Prostate gland (tissue), 2 donors: ENCODE measurements around the gene TRIM45. TPM values are rescaled to one million over a fixed set of nuclear protein-coding genes. Genes with fewer than 3 reads are reported as not detected.

Source experiments
- DNase-seq: peaks from one replicate; pipeline ENCODE4 v3.0.0-alpha.2; 2019; ENCODE audit warnings: low spot score
- H3K27ac ChIP-seq, 2 donors: fragments of 200-600 bp; sonication (generic); 2 replicates each; pipeline ENCODE4 v1.5.1; 2017 to 2019
- H3K27me3 ChIP-seq: fragments of 200-600 bp; sonication (generic); replicated peaks from 2 replicates; pipeline ENCODE4 v1.5.1; 2019; ENCODE audit not compliant: insufficient read depth
- H3K36me3 ChIP-seq, 2 donors: fragments of 200-600 bp; sonication (generic); 1 replicate in 1 of 2; 2 replicates in 1 of 2; pipeline versions ENCODE4 v1.5.1 to v1.8.1; 2017 to 2019
- H3K4me1 ChIP-seq: fragments of 200-600 bp; sonication (generic); replicated peaks from 2 replicates; pipeline ENCODE4 v1.5.1; 2019
- H3K4me3 ChIP-seq, 2 donors: fragments of 200-600 bp; sonication (generic); 2 replicates each; pipeline ENCODE4 v1.5.1; 2017 to 2019
- H3K9me3 ChIP-seq: fragments of 200-600 bp; sonication (generic); 2 replicates; pipeline ENCODE4 v1.5.1; 2017
- CTCF ChIP-seq, 4 experiments: fragments of 200-600 bp in 2 of 4; fragments of 450-650 bp in 2 of 4; sonication (generic) in 2 of 4; IDR thresholded peaks; 1 replicate in 3 of 4; 2 replicates in 1 of 4; pipeline ENCODE4 v1.5.1; 2016 to 2019; ENCODE audit warnings: antibody characterized with exemption in 4 of 4, mild to moderate bottlenecking in 2 of 4, moderate library complexity in 2 of 4
- POLR2A ChIP-seq: fragments of 450-650 bp; IDR thresholded peaks from one replicate; pipeline ENCODE4 v1.6.1; 2016; ENCODE audit warnings: antibody characterized with exemption, mild to moderate bottlenecking
- POLR2AphosphoS5 ChIP-seq: sonication (generic); formaldehyde crosslinking; IDR thresholded peaks from one replicate; pipeline ENCODE4 v1.6.1; 2017; ENCODE audit warnings: antibody characterized with exemption
- WGBS: methylation state at CpG from one replicate; pipeline ENCODE4 v1.1.5; 2018; 5-methylcytosine and 5-hydroxymethylcytosine counted together
- intact Hi-C: fragments of 100-400 bp; cut with DNase I; formaldehyde crosslinking; loops from one replicate; pipeline ENCODE4 v1.14.2; 2022
- microRNA counts, 2 donors: library from miRNA; unstranded; fragments of <30 nt; microRNA quantifications; one replicate each; lab custom pipeline; 2016 to 2017
- microRNA-seq: library from miRNA; unstranded; fragments of <30 nt; microRNA quantifications from one replicate; pipeline ENCODE4, GENCODE V29; 2016
- small RNA-seq, 2 donors: library from RNA; depleted of rRNA; stranded (forward); fragments of <200 nt; gene quantifications; one replicate each; pipeline ENCODE3, GENCODE V24; 2016
- total RNA-seq, 2 donors: library from RNA; depleted of rRNA; stranded (reverse); fragments of >200 nt; gene quantifications; one replicate each; pipeline ENCODE4 v1.1.0, GENCODE V29; 2016

Gene TRIM45
- total RNA-seq, 2 donors from 2014 or later, result 4.0 to 13.2 TPM

- DNase-seq, result peak; percentile 34
- TF ChIP-seq POLR2AphosphoS5, result peak; percentile 52
- TF ChIP-seq POLR2A, result no peak
- TF ChIP-seq CTCF (IDR thresholded peaks at IDR 0.05), result peak; percentile 68 to 86 (median 78)
- no peak overlapping the region for H3K4me3 ChIP-seq
- H3K4me1 ChIP-seq, result no peaks in the 10 kb centered on the region
- H3K9me3 ChIP-seq, result no peaks in the 10 kb centered on the region
- H3K36me3 ChIP-seq, result no peaks in the 10 kb centered on the region
- H3K27me3 ChIP-seq, result no peaks in the 10 kb centered on the region
- intact Hi-C loops, result loop anchor here (2.0 to 10.0 kb wide), 4 partner anchors 61 to 685 kb away; no protein-coding TSS in a partner anchor
- H3K27ac ChIP-seq, result no peak overlapping the region
- WGBS, result 63% methylated on average over 6 of the region's 6 CpGs
These were observed 53.8 kb downstream of the TRIM45 start for GRCh38 chr1:117067533-117068370.

GRCh38 chr1:117066367-117066766 is 55.2 kb downstream of the TRIM45 start:
- Histone ChIP-seq H3K27me3 (no peaks in the 10 kb centered on the region), H3K9me3 (no peaks in the 10 kb centered on the region), H3K4me1 (no peaks in the 10 kb centered on the region), H3K27ac (no peak overlapping the region), H3K36me3 (no peaks in the 10 kb centered on the region), H3K4me3 (no peak overlapping the region)
- intact Hi-C loops, result loop anchor here (2.0 to 10.0 kb wide), 3 partner anchors 218 to 686 kb away; no protein-coding TSS in a partner anchor
- 56% methylated on average over 6 of the region's 6 CpGs for WGBS
- DNase-seq, result no peak
- TF ChIP-seq CTCF (IDR thresholded peaks at IDR 0.05) (no peak), POLR2A (no peak), POLR2AphosphoS5 (no peak)

- Histone ChIP-seq H3K4me3 (no peak overlapping the region), H3K27ac (no peak overlapping the region), H3K4me1 (no peaks in the 10 kb centered on the region), H3K36me3 (no peaks in the 10 kb centered on the region), H3K27me3 (no peaks in the 10 kb centered on the region), H3K9me3 (no peaks in the 10 kb centered on the region)
- 60% methylated on average over 2 of the region's 2 CpGs for WGBS
- TF ChIP-seq CTCF (IDR thresholded peaks at IDR 0.05) (no peak), POLR2A (no peak), POLR2AphosphoS5 (no peak)
- intact Hi-C loops, result loop anchor here (10.0 kb wide), 1 partner anchor 443 kb away; no protein-coding TSS in a partner anchor
- DNase-seq, result no peak
These were observed 59.5 kb downstream of the TRIM45 start for GRCh38 chr1:117061986-117062415.

MicroRNA genes within 50 kb of the gene (microRNA counts, 767-probe panel; counts per million panel counts)
- 431 to 1,117 counts per million in 2 donors for microRNA hsa-miR-942 (lab: Ali Mortazavi, UCI)

Small RNA genes within 50 kb of the gene (microRNA-seq; reads per million reads assigned to microRNA genes)
- 12.3 reads per million, percentile 54 among the genes with 10 or more reads in this experiment for gene MIR942

Small RNA genes within 50 kb of the gene (small RNA-seq; reads per million reads assigned to genes)
- gene MIR942, result 0.47 to 0.50 reads per million in 2 donors

Other genes starting within 250 kb of the TRIM45 start
- gene PTGFRN, start 211.8 kb downstream of the TRIM45 start, total RNA-seq, result 10 to 100 TPM; 37.1 to 70.7 TPM
- gene CD101, start 120.0 kb downstream of the TRIM45 start, total RNA-seq, result 1 to 10 TPM in 1 of 2 donors, under 1 TPM in 1; 0.59 to 1.1 TPM
- 10 to 100 TPM; 11.2 to 11.6 TPM for gene TTF2, start 61.4 kb downstream of the TRIM45 start, total RNA-seq
- 1 to 10 TPM; 4.0 to 7.8 TPM for gene VTCN1, start 89.2 kb upstream of the TRIM45 start, total RNA-seq
- gene MAN1A2, start 245.7 kb upstream of the TRIM45 start, total RNA-seq, result 10 to 100 TPM; 43.8 to 63.6 TPM